Activated T-cell treated with anti-CD3 and anti-CD28 coated beads for 1 hour (primary cell): ENCODE data around the gene NOX3.
"Not testable (repeated sequence)": the region's sequence is repeated elsewhere in the genome, so short reads cannot be mapped to it uniquely, and the experiment has no call there.

Source experiments
- DNase-seq: peaks from one replicate; pipeline ENCODE4 v3.0.0-alpha.2; 2020; ENCODE audit warnings: low read depth

Gene NOX3

GRCh38 chr6:155468543-155468942, 12.9 kb upstream of the NOX3 start:
- not testable (repeated sequence) for DNase-seq

- no peak for DNase-seq
Observed at GRCh38 chr6:155466539-155466938, 10.9 kb upstream of the NOX3 start.

- no peak for DNase-seq
Observed at GRCh38 chr6:155461556-155461955, 5.9 kb upstream of the NOX3 start.

- no peak for DNase-seq
Observed at GRCh38 chr6:155454471-155454870, 1.2 kb downstream of the NOX3 start.

- no peak for DNase-seq
Observed at GRCh38 chr6:155454008-155454407, 1.6 kb downstream of the NOX3 start.

- no peak for DNase-seq
Observed at GRCh38 chr6:155452576-155452975, 3.1 kb downstream of the NOX3 start.

- not testable (repeated sequence) for DNase-seq
Observed at GRCh38 chr6:155451530-155451929, 4.1 kb downstream of the NOX3 start.

- DNase-seq, result no peak
Observed at GRCh38 chr6:155450240-155450581, 5.4 kb downstream of the NOX3 start.

GRCh38 chr6:155449450-155450239, 6.0 kb downstream of the NOX3 start:
- DNase-seq, result no peak

GRCh38 chr6:155448668-155449449, 6.8 kb downstream of the NOX3 start:
- no peak for DNase-seq

- no peak for DNase-seq
Observed at GRCh38 chr6:155447949-155448348, 7.7 kb downstream of the NOX3 start.

GRCh38 chr6:155444952-155445903, 10.4 kb downstream of the NOX3 start:
- no peak for DNase-seq

GRCh38 chr6:155444120-155444917, 11.3 kb downstream of the NOX3 start:
- DNase-seq, result no peak

GRCh38 chr6:155443168-155443567, 12.5 kb downstream of the NOX3 start:
- no peak for DNase-seq

GRCh38 chr6:155442562-155442961, 13.1 kb downstream of the NOX3 start:
- no peak for DNase-seq

GRCh38 chr6:155441112-155441465, 14.6 kb downstream of the NOX3 start:
- DNase-seq, result no peak

- DNase-seq, result no peak
Observed at GRCh38 chr6:155440398-155441111, 15.1 kb downstream of the NOX3 start.

- DNase-seq, result no peak
Observed at GRCh38 chr6:155439376-155439775, 16.3 kb downstream of the NOX3 start.

GRCh38 chr6:155436981-155437749, 18.5 kb downstream of the NOX3 start:
- DNase-seq, result no peak

GRCh38 chr6:155434829-155435423, 20.7 kb downstream of the NOX3 start:
- no peak for DNase-seq
